Suprapubic skin (tissue), 4 donors: ENCODE data around the gene ADCY3. TPM values are rescaled to one million over a fixed set of nuclear protein-coding genes. Genes with fewer than 3 reads are reported as not detected.

Experiments
- DNase-seq, 2 donors: peaks; one replicate each; pipeline ENCODE4 v3.0.0-alpha.2; 2019; ENCODE audit warnings: low spot score in 2 of 2
- H3K27ac ChIP-seq: fragments of 200-600 bp; sonication (generic); one replicate; pipeline ENCODE4 v1.5.1; 2019
- H3K27me3 ChIP-seq: fragments of 200-600 bp; sonication (generic); one replicate; pipeline ENCODE4 v1.5.1; 2019
- H3K36me3 ChIP-seq: fragments of 200-600 bp; sonication (generic); one replicate; pipeline ENCODE4 v1.5.1; 2019
- H3K4me1 ChIP-seq: fragments of 200-600 bp; sonication (generic); one replicate; pipeline ENCODE4 v1.5.1; 2019
- H3K4me3 ChIP-seq: fragments of 200-600 bp; sonication (generic); one replicate; pipeline ENCODE4 v1.5.1; 2019; ENCODE audit warnings: mild to moderate bottlenecking
- H3K9me3 ChIP-seq: fragments of 200-600 bp; sonication (generic); one replicate; pipeline ENCODE4 v1.5.1; 2019
- EP300 ChIP-seq: sonication (generic); formaldehyde crosslinking; IDR thresholded peaks from one replicate; pipeline ENCODE4 v1.6.1; 2017; ENCODE audit warnings: antibody characterized with exemption
- POLR2A ChIP-seq, 2 donors: fragments of 450-650 bp; IDR thresholded peaks; one replicate each; pipeline ENCODE4 v1.6.1; 2017; ENCODE audit warnings: antibody characterized with exemption in 2 of 2, mild to moderate bottlenecking in 2 of 2, moderate library complexity in 2 of 2
- POLR2AphosphoS5 ChIP-seq, 3 donors: sonication (generic); formaldehyde crosslinking; IDR thresholded peaks; one replicate each; pipeline ENCODE4 v1.6.1; 2017; ENCODE audit warnings: antibody characterized with exemption in 3 of 3
- WGBS: methylation state at CpG from one replicate; pipeline ENCODE4 v1.1.5; 2018; 5-methylcytosine and 5-hydroxymethylcytosine counted together
- total RNA-seq, 4 donors: library from RNA; depleted of rRNA; stranded (reverse); fragments of >200 nt; gene quantifications; one replicate each; pipeline ENCODE4 v1.1.0, GENCODE V29; 2016
- TF ChIP-seq, protein P1 (sequence below), 2 donors: fragments of 200-600 bp in 1 of 2; fragments of 450-650 bp in 1 of 2; sonication (generic) in 1 of 2; IDR thresholded peaks; one replicate each; pipeline ENCODE4 v1.5.1; 2016 to 2019; ENCODE audit warnings: antibody characterized with exemption in 2 of 2, mild to moderate bottlenecking in 1 of 2, moderate library complexity in 1 of 2

Gene ADCY3
- total RNA-seq, 4 donors from 2014 or later: 45.2 to 108 (median 66.9) TPM

GRCh38 chr2:24771061-24771460, 149.0 kb downstream of the ADCY3 start:
- WGBS: 93% methylated on average over 5 of the region's 5 CpGs
- Histone ChIP-seq H3K4me1 (peaks cover 6% of the 10 kb centered on the region), H3K9me3 (no peaks in the 10 kb centered on the region), H3K4me3 (no peak overlapping the region), H3K27ac (no peak overlapping the region), H3K36me3 (peaks cover 19% of the 10 kb centered on the region), H3K27me3 (no peaks in the 10 kb centered on the region)
- TF ChIP-seq EP300 (no peak), POLR2AphosphoS5 (IDR thresholded peaks at IDR 0.05) (no peak), POLR2A (IDR thresholded peaks at IDR 0.05) (no peak)
- TF ChIP-seq, protein P1, sequence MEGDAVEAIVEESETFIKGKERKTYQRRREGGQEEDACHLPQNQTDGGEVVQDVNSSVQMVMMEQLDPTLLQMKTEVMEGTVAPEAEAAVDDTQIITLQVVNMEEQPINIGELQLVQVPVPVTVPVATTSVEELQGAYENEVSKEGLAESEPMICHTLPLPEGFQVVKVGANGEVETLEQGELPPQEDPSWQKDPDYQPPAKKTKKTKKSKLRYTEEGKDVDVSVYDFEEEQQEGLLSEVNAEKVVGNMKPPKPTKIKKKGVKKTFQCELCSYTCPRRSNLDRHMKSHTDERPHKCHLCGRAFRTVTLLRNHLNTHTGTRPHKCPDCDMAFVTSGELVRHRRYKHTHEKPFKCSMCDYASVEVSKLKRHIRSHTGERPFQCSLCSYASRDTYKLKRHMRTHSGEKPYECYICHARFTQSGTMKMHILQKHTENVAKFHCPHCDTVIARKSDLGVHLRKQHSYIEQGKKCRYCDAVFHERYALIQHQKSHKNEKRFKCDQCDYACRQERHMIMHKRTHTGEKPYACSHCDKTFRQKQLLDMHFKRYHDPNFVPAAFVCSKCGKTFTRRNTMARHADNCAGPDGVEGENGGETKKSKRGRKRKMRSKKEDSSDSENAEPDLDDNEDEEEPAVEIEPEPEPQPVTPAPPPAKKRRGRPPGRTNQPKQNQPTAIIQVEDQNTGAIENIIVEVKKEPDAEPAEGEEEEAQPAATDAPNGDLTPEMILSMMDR (IDR thresholded peaks at IDR 0.05): no peak
- DNase-seq: no peak

Other genes with a start within 250 kb of the ADCY3 start
- gene PTRHD1, start 126.8 kb downstream of the ADCY3 start, total RNA-seq: 10 to 100 TPM; 22.9 to 53.3 (median 31.6) TPM
- 10 to 100 TPM in 1 of 4 donors, 1 to 10 TPM in 3; 3.5 to 12.2 (median 7.7) TPM for gene CENPO, start 126.8 kb downstream of the ADCY3 start, total RNA-seq
- 1 to 10 TPM; 3.1 to 6.4 (median 4.3) TPM for gene DNAJC27, start 51.7 kb upstream of the ADCY3 start, total RNA-seq
- gene EFR3B, start 121.8 kb upstream of the ADCY3 start, total RNA-seq: 1 to 10 TPM in 3 of 4 donors, under 1 TPM in 1; 0.79 to 1.5 (median 1.2) TPM
- gene POMC, start 248.3 kb upstream of the ADCY3 start, total RNA-seq: 10 to 100 TPM in 1 of 4 donors, 1 to 10 TPM in 3; 2.6 to 11.4 (median 5.9) TPM